Keratinocyte (primary cell): ENCODE results near the gene RASAL3. TPM values are rescaled to one million over a fixed set of nuclear protein-coding genes. Genes with fewer than 3 reads are reported as not detected.

Source experiments
- DNase-seq: peaks from one replicate; pipeline ENCODE4 v3.0.0-alpha.2; 2011; ENCODE audit warnings: low read depth, missing footprints, low spot score
- FAIRE-seq: peaks from 2 replicates; lab custom pipeline; 2011; peaks lifted over from hg19 to GRCh38; lab: Jason Lieb, UNC
- H2AFZ ChIP-seq: 2 replicates; pipeline ENCODE4 v1.6.0; 2012; ENCODE audit warnings: low read length, control low read depth, inconsistent platforms; ENCODE audit not compliant: control insufficient read depth
- H3K27ac ChIP-seq: 2 replicates; pipeline ENCODE4 v1.5.1; 2011; ENCODE audit warnings: low read length; ENCODE audit not compliant: control insufficient read depth, insufficient read depth
- H3K27me3 ChIP-seq: 3 replicates; pipeline ENCODE4 v1.6.0; 2011; ENCODE audit warnings: low read length; ENCODE audit not compliant: control insufficient read depth, insufficient read depth; ENCODE audit errors: extremely low read depth
- H3K36me3 ChIP-seq, 2 experiments: 2 replicates in 1 of 2; 3 replicates in 1 of 2; pipeline ENCODE4 v1.5.1; 2011; ENCODE audit warnings: low read length in 2 of 2, mild to moderate bottlenecking in 1 of 2; ENCODE audit not compliant: control insufficient read depth in 2 of 2, insufficient read depth in 2 of 2; ENCODE audit errors: extremely low read depth in 1 of 2
- H3K4me1 ChIP-seq: 3 replicates; pipeline ENCODE4 v1.5.1; 2011; ENCODE audit warnings: low read length; ENCODE audit not compliant: control insufficient read depth, insufficient read depth; ENCODE audit errors: extremely low read depth
- H3K4me2 ChIP-seq: 3 replicates; pipeline ENCODE4 v1.6.0; 2011; ENCODE audit warnings: low read depth, low read length; ENCODE audit not compliant: control insufficient read depth, insufficient read depth; ENCODE audit errors: extremely low read depth
- H3K4me3 ChIP-seq, 3 experiments: fragments of 200-600 bp in 1 of 3; sonication (generic) in 1 of 3; 2 replicates in 2 of 3; 3 replicates in 1 of 3; pipeline ENCODE4 v1.5.1; 2011 to 2016; ENCODE audit warnings: low read length in 3 of 3, mild to moderate bottlenecking in 3 of 3, control low read depth in 2 of 3, inconsistent platforms in 1 of 3, low read depth in 1 of 3, mixed read lengths in 1 of 3, mixed run types in 1 of 3, moderate library complexity in 1 of 3; ENCODE audit not compliant: control insufficient read depth in 2 of 3, insufficient read depth in 2 of 3; ENCODE audit errors: extremely low read depth in 1 of 3
- H3K79me2 ChIP-seq: 2 replicates; pipeline ENCODE4 v1.6.0; 2012; ENCODE audit warnings: low read length; ENCODE audit not compliant: control insufficient read depth, insufficient read depth
- H3K9ac ChIP-seq: 3 replicates; pipeline ENCODE4 v1.6.0; 2011; ENCODE audit warnings: low read length; ENCODE audit not compliant: control insufficient read depth, insufficient read depth; ENCODE audit errors: extremely low read depth
- H3K9me1 ChIP-seq: 3 replicates; pipeline ENCODE4 v1.6.0; 2011; ENCODE audit warnings: low read length; ENCODE audit not compliant: control insufficient read depth, insufficient read depth; ENCODE audit errors: extremely low read depth
- H3K9me3 ChIP-seq: 2 replicates; pipeline ENCODE4 v1.5.1; 2012; ENCODE audit warnings: low read depth, low read length; ENCODE audit not compliant: control insufficient read depth
- H4K20me1 ChIP-seq: 3 replicates; pipeline ENCODE4 v1.6.0; 2011; ENCODE audit warnings: low read length; ENCODE audit not compliant: control insufficient read depth, insufficient read depth; ENCODE audit errors: extremely low read depth
- CTCF ChIP-seq, 3 experiments: IDR thresholded peaks in 1 of 3; conservative IDR thresholded peaks in 1 of 3; optimal IDR thresholded peaks in 1 of 3; 2 replicates in 2 of 3; 3 replicates in 1 of 3; pipeline versions ENCODE3 to v1.5.1; 2011; ENCODE audit warnings: low read length in 3 of 3, mild to moderate bottlenecking in 3 of 3, moderate library complexity in 2 of 3, control low read depth in 1 of 3, inconsistent platforms in 1 of 3; ENCODE audit not compliant: insufficient read depth in 2 of 3; ENCODE audit errors: extremely low read depth in 1 of 3
- EZH2 ChIP-seq: IDR thresholded peaks from one replicate; pipeline ENCODE4 v1.6.1; 2012; ENCODE audit warnings: inconsistent platforms, mild to moderate bottlenecking, low read length, moderate library complexity
- dilution Hi-C: fragments of 300-500 bp; cut with MboI; formaldehyde crosslinking; loops from one replicate; pipeline ENCODE4 v1.7.0; 2020; ENCODE audit warnings: low sequenced_read_pairs; ENCODE audit not compliant: extremely low pct_ligation_motif_present
- polyA plus RNA-seq, 5 experiments: library from polyadenylated mRNA; depleted of rRNA in 3 of 5; stranded (reverse) in 3 of 5; stranded (forward) in 1 of 5; unstranded in 1 of 5; fragments of >200 nt; gene quantifications; 1 replicate in 1 of 5; 2 replicates in 3 of 5; 3 replicates in 1 of 5; pipeline versions ENCODE4 v1.2.1 to v1.2.3, GENCODE V29; 2011 to 2012; ENCODE audit warnings: missing spikeins in 2 of 5, low read depth in 1 of 5, low replicate concordance in 1 of 5

The RASAL3 gene
- polyA plus RNA-seq, 1 donor (not counting 4 experiments of a cell fraction or from before 2014, with no cell fraction given): not detected

- TF ChIP-seq EZH2 (no peak), CTCF (optimal IDR thresholded peaks at IDR 0.05 in 1 of 3, IDR thresholded peaks at IDR 0.05 in 1 of 3, conservative IDR thresholded peaks at IDR 0.05 in 1 of 3; ENCODE audit: extremely low read depth in 1 of 3, insufficient read depth in 2 of 3, low read length in 3 of 3) (no peak)
- Histone ChIP-seq H3K27me3 (peaks cover 32% of the 10 kb centered on the region), H3K27ac (no peak overlapping the region), H3K9me3 (no peaks in the 10 kb centered on the region), H4K20me1 (no peaks in the 10 kb centered on the region), H3K4me2 (no peak overlapping the region), H3K36me3 (no peaks in the 10 kb centered on the region), H3K9ac (no peak overlapping the region), H3K9me1 (no peaks in the 10 kb centered on the region), H3K79me2 (no peaks in the 10 kb centered on the region), H3K4me1 (no peaks in the 10 kb centered on the region), H3K4me3 (no peak overlapping the region), H2AFZ (no peak overlapping the region)
- DNase-seq (no peak), FAIRE-seq (no peak)
- dilution Hi-C loops: no loop called here
Observed at GRCh38 chr19:15461694-15462093, 2.6 kb downstream of the RASAL3 start.

- Histone ChIP-seq H3K27me3 (peaks cover 64% of the 10 kb centered on the region), H3K4me3 (no peak overlapping the region), H3K27ac (no peak overlapping the region), H3K4me1 (no peaks in the 10 kb centered on the region), H3K36me3 (no peaks in the 10 kb centered on the region), H3K4me2 (peak overlapping the region; percentile 22), H3K9ac (no peak overlapping the region), H4K20me1 (no peaks in the 10 kb centered on the region), H3K9me1 (no peaks in the 10 kb centered on the region), H3K79me2 (no peaks in the 10 kb centered on the region), H3K9me3 (no peaks in the 10 kb centered on the region), H2AFZ (no peak overlapping the region)
- FAIRE-seq (no peak), DNase-seq (no peak)
- TF ChIP-seq CTCF (optimal IDR thresholded peaks at IDR 0.05 in 1 of 3, IDR thresholded peaks at IDR 0.05 in 1 of 3, conservative IDR thresholded peaks at IDR 0.05 in 1 of 3; ENCODE audit: extremely low read depth in 1 of 3, insufficient read depth in 2 of 3, low read length in 3 of 3) (no peak), EZH2 (peak; percentile 72)
- dilution Hi-C loops: no loop called here
Observed at GRCh38 chr19:15457701-15458484, 6.5 kb downstream of the RASAL3 start.
